Kidney (tissue), 14 donors: ENCODE measurements around the gene GPC4. TPM values are rescaled to one million over a fixed set of nuclear protein-coding genes. Genes with fewer than 3 reads are reported as not detected.

Experiments
- DNase-seq, 5 donors: peaks; one replicate each; pipeline ENCODE4 v3.0.0-alpha.2; 2013 to 2020
- FAIRE-seq: peaks from 2 replicates; lab custom pipeline; 2012; peaks lifted over from hg19 to GRCh38; lab: Jason Lieb, UNC
- H3K27ac ChIP-seq, 2 donors: one replicate each; pipeline ENCODE4 v1.7.0; 2013; ENCODE audit warnings: low read depth in 2 of 2, low read length in 2 of 2, inconsistent platforms in 1 of 2
- H3K27me3 ChIP-seq: one replicate; pipeline ENCODE4 v1.7.1; 2013; ENCODE audit warnings: low read length, inconsistent platforms; ENCODE audit not compliant: control insufficient read depth, insufficient read depth
- H3K36me3 ChIP-seq, 3 donors: one replicate each; pipeline versions ENCODE4 v1.7.0 to v1.7.1; 2013; ENCODE audit warnings: low read length in 3 of 3, control low read depth in 1 of 3, inconsistent platforms in 1 of 3; ENCODE audit not compliant: insufficient read depth in 3 of 3, control insufficient read depth in 2 of 3
- H3K4me1 ChIP-seq, 3 donors: one replicate each; pipeline versions ENCODE4 v1.7.0 to v1.7.1; 2013; ENCODE audit warnings: low read length in 3 of 3, inconsistent platforms in 1 of 3, low read depth in 1 of 3; ENCODE audit not compliant: control insufficient read depth in 2 of 3, insufficient read depth in 2 of 3
- H3K4me3 ChIP-seq, 3 donors: one replicate each; pipeline versions ENCODE4 v1.7.0 to v1.8.1; 2013; ENCODE audit warnings: low read length in 3 of 3, control low read depth in 1 of 3, inconsistent platforms in 1 of 3
- H3K9ac ChIP-seq, 3 donors: one replicate each; pipeline versions ENCODE4 v1.7.0 to v1.7.1; 2013; ENCODE audit warnings: low read length in 3 of 3, control low read depth in 1 of 3, inconsistent platforms in 1 of 3
- H3K9me3 ChIP-seq, 3 donors: one replicate each; pipeline versions ENCODE4 v1.7.0 to v1.7.1; 2013; ENCODE audit warnings: low read length in 3 of 3, control low read depth in 1 of 3, inconsistent platforms in 1 of 3; ENCODE audit not compliant: control insufficient read depth in 2 of 3, insufficient read depth in 1 of 3
- CTCF ChIP-seq: IDR thresholded peaks from 3 replicates; pipeline ENCODE4 v1.5.1; 2012; ENCODE audit warnings: mild to moderate bottlenecking, moderate library complexity, borderline replicate concordance; ENCODE audit not compliant: insufficient read depth; ENCODE audit errors: extremely low read depth
- intact Hi-C: fragments of 100-400 bp; cut with DNase I; formaldehyde crosslinking; loops from one replicate; pipeline ENCODE4 v1.11.1; 2022
- polyA plus RNA-seq: library from polyadenylated mRNA; stranded (reverse); fragments of 350-450 nt; fragmentation: Illumina TruSeq; extraction: RNeasy Lipid Tissue Mini Kit (QIAGEN cat#74804); gene quantifications from one replicate; pipeline ENCODE4 v1.2.3, GENCODE V29; 2014; ENCODE audit warnings: low read depth, low replicate concordance; ENCODE audit not compliant: insufficient read depth
- total RNA-seq: library from RNA; stranded (reverse); fragmentation: NEBNext Ultra II Directional; extraction: Animal tissue kit (Norgen Biotek cat#: 25700); gene quantifications from one replicate; pipeline ENCODE4 v1.2.1, GENCODE V29; 2021
- donor health status: control.
- donor health status: control.
- donor health status: control.
- donor health status: control.
- donor health status: control.
- donor health status: DM: yes; HTN: yes; CAD: no.
- donor health status: Normal renal cell carcinoma (clear cell type).

Gene GPC4
- total and polyA plus RNA-seq, 2 donors from 2014 or later: 19.5 to 70.3 TPM

- intact Hi-C loops: no loop called here
- no peak for DNase-seq
These were observed 40.4 kb downstream of the GPC4 start for GRCh38 chrX:133374874-133375387.

GRCh38 chrX:133373386-133374079 lies 41.8 kb downstream of the GPC4 start:
- H3K9ac ChIP-seq: no peak overlapping the region
- no peak for TF ChIP-seq CTCF
- no peaks in the 10 kb centered on the region for H3K36me3 ChIP-seq
- H3K4me1 ChIP-seq: peaks cover 0 to 10% (median 2%) of the 10 kb centered on the region in 3 donors
- DNase-seq (no peak), FAIRE-seq (peak; percentile 44)
- no peak overlapping the region for H3K27ac ChIP-seq
- intact Hi-C loops: no loop called here
- H3K9me3 ChIP-seq: no peaks in the 10 kb centered on the region
- no peak overlapping the region for H3K4me3 ChIP-seq
- H3K27me3 ChIP-seq: no peaks in the 10 kb centered on the region

More at GRCh38 chrX:133374874-133375387, 40.4 kb downstream of the GPC4 start:
- peaks cover 0 to 10% (median 2%) of the 10 kb centered on the region in 3 donors for H3K4me1 ChIP-seq
- no peaks in the 10 kb centered on the region for H3K9me3 ChIP-seq
- no peaks in the 10 kb centered on the region for H3K36me3 ChIP-seq
- TF ChIP-seq CTCF: no peak
- no peak overlapping the region for H3K4me3 ChIP-seq
- H3K27ac ChIP-seq: no peak overlapping the region
- no peaks in the 10 kb centered on the region for H3K27me3 ChIP-seq
- no peak for FAIRE-seq
- H3K9ac ChIP-seq: no peak overlapping the region

- no peaks in the 10 kb centered on the region for H3K9me3 ChIP-seq
- peak in 1 of 5 donors; percentile 16 for DNase-seq
- no peak for TF ChIP-seq CTCF
- intact Hi-C loops: no loop called here
- FAIRE-seq: no peak
- peaks cover 0 to 4% (median 2%) of the 10 kb centered on the region in 3 donors for H3K4me1 ChIP-seq
- peaks cover 2% of the 10 kb centered on the region for H3K27me3 ChIP-seq
- no peak overlapping the region for H3K4me3 ChIP-seq
- H3K9ac ChIP-seq: no peak overlapping the region
- no peaks in the 10 kb centered on the region for H3K36me3 ChIP-seq
- H3K27ac ChIP-seq: no peak overlapping the region
These were observed 44.5 kb downstream of the GPC4 start for GRCh38 chrX:133370696-133371275.
